ENCODE measurements around the gene GGTLC2. TPM values are rescaled to one million over a fixed set of nuclear protein-coding genes. Genes with fewer than 3 reads are reported as not detected.
"Not testable (repeated sequence)": the region's sequence is repeated elsewhere in the genome, so short reads cannot be mapped to it uniquely, and the experiment has no call there.

Gene GGTLC2
- not detected for polyA plus RNA-seq (2013, experiment 1 of 2; ENCODE audit: insufficient read length)
- polyA plus RNA-seq (2013, experiment 2 of 2; ENCODE audit: insufficient read length) = not detected

DNA sequence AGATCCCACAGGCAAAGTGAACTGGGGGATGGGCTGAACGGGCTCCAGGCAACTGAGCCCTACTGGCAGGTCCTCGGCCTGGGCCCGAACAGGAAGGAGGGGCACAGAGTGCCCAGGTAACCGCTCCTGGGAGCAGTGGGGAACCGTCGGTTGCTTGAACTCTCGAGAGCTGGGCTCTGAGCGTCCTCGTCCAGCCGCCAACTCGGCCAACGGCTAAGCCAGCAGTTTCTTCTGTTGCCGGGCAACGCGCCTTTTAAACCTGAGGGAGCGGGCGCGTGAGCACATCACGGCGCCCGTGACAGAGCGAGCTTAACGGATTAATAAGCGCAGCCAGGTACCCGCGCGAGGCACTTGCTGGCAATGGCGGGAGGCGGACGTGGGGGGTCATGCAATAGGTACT, at the start of gene GGTLC2:
TSS of gene GGTLC2 (plus strand) at position 301 of the 400 bp plus-strand sequence. CDS start 1,732 bp downstream, outside the sequence.
- not testable (repeated sequence) for DNase-seq

DNA sequence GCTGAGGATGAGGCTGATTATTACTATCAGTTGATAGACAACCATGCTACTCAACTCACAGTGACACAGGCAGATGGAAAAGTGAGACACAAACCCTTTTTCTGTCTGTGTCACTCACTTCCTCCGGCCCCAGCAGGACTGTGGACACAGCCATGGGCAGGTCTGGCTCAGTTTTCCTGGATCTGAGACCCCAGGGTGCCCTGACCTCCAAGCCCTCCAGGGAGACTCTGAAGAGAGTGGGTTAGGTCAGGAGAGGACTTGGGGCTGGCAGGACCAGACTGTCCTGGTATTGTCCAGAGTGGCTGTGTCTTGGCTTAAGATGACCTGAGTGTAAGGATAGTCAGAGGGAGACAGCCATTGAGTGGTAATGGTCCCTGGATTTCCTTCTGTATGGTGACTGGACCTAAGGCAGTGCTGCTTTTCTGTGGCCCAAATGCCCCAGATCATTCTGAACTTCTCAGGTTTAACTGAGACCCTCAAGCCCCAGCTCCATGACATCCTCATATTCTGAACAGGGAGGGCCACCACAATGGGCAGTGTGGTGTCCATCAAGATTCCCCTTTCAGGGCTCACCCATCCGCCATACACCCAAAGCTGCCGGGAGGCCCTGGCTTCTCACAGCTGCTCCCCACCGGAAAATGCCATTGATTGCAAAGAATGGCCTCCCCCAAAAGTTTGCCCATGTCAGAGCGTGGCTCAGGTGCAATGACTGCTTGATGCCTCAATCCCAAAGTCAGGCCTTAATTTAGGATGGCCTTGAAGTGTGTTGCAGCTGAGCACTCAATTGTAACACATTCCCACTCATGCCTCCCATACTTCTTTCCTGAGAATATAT, 49.2 kb upstream of the GGTLC2 start:
- DNase-seq = no peak

DNA sequence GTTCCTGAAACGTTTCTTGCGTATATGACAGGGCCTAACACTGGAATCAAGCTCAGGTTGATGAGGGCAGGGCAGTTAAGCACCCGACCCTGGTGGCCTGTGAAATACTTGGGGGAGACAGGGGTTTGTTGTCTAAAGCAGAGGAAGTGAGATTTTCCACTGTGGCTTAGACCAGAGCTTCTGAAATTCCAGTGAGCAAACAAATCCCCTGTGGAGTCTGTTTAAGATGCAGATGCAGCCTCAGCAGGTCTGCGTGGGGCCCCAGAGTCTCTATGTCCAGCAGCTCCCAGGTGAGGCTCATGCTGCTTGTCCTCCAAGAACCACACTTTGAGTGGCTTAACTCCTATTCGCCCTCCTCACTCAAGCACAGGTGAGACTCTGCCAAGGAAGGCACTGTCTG, 46.3 kb upstream of the GGTLC2 start:
- DNase-seq = no peak

DNA sequence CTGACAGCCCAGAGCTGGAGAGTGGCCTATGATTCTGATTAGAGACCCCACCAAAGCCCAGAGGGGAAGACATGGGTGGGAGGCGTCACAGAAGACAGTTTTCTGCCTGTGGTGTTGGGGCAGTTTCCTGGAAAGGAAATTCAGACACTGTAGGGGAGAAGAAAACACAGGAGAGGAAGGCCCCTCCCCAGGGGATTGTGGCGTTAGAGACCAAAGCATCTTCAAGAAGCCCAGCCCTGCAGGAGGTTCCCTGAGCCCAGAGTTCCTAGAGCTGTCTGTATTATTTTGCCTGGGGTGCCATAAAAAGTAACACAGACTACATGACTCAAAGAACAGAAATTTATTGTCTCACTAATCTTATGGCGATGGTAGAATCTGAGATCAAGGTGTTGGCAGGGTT, 45.2 kb upstream of the GGTLC2 start:
- no peak for DNase-seq

DNA sequence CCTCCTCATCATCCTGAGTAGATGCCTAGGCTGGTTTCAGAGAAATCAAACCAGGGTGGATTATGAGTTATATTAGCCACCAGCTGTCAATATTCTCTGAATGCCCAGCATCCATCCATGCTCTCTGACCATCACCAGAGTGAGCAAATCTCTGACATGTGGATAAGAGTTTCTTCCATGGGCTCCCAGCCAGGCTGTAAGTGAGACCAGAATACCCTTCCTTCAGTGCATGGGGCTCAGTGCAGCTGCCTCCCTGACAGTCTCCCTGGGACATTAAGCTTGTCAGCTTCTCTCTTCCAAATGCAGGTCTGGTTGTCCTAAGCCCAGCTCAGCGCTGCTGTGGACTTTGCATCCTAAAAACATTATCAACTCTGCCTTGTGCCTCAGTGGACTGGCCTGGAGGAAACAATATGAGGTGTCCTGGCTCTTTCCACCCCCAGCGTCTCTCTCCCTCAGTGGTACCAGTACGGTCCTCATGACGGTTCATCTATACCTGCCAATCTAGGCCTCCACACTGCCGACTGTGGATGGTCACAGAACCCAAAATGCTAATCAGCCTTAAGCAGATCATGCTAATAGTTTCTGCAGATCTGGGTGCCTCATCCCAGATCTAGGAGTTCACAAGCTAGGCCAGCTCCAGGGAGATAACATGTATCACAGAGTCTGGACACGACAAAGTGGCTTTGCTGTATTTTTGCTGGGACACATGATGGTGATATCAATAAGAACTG, 43.7 kb upstream of the GGTLC2 start:
- no peak for DNase-seq

DNA sequence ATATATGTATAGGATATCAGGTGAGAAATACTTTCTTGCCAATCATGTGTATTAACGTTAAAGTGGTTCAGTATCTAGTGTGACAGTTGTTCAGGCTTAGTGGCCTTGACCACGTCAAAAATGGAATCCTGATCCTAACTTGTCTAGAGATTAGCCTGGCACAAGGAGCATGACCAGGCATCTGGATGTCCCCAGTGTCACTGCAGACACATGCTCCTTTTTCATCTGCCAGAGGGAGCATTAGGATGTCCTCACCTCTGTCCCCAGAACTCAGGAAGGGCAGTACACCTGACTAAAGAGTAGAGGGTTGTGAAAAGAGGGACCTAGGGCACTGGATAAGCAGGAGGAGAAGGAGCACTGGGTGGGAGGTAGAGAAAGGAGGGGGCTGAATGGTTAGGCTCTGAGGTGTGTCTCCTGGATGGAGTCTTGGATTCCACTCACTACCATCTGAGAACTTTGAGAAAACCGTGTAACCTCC, 40.9 kb upstream of the GGTLC2 start:
- no peak for DNase-seq

DNA sequence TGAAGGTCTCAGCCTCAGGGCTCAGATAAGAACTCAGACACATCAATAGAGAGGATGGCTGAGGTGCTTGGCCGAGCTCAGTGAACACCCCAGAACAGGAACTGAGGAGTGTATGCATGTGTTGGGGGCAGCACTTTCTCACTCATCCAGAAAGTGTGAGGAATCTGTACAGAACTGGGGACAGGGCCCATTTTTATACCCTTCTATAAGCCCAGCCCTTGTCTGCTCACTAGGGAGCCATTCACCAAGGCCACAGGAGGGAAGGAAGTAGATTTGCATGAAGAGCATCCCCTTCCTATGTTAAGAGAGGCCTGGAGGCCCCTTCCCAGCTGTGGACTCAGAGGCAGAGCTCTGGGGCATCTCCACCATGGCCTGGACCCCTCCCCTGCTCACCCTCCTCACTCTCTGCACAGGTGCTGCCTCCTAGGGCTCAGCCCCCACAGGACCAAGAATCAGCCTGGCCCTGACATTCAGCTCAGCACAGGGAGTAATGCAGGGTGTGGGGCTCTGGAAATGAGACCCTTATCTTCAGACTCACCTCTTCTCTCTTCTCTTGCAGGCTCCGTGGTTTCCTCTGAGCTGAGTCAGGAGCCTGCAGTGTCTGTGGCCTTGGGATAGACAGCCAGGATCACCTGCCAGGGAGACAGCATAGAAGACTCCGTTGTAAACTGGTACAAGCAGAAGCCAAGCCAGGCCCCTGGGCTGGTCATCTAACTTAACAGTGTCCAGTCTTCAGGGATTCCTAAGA, 39.9 kb upstream of the GGTLC2 start:
- no peak for DNase-seq

DNA sequence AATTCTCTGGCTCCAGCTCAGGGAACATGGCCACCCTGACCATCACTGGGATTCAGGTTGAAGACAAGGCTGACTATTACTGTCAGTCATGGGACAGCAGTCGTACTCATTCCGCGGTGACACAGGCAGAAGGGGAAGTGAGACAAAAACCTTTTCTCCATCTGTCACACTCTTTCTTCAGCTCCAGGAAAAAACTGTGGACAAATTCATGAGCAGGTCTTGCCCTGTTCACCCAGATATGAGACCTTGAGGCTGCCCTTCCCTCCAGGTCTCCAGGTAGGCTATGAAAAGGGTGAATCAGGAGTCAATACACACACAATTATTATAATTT, 39.4 kb upstream of the GGTLC2 start:
- no peak for DNase-seq

DNA sequence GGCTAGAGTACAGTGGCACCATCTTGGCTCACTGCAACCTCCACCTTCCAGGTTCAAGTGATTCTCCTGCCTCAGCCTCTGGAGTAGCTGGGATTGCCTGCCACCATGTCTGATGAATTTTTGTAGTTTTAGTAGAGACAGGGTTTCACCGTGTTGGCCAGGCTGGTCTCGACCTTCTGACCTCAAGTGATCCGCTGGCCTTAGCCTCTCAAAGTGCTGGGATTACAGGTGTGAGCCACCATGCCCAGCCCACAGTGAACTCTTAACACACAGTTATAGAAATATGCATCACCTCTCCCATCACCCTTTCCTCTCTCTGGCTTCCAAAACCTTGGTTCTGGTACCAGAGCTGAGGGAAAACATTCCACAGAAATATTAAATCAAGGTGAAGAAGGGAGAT, 36.4 kb upstream of the GGTLC2 start:
- not testable (repeated sequence) for DNase-seq

DNA sequence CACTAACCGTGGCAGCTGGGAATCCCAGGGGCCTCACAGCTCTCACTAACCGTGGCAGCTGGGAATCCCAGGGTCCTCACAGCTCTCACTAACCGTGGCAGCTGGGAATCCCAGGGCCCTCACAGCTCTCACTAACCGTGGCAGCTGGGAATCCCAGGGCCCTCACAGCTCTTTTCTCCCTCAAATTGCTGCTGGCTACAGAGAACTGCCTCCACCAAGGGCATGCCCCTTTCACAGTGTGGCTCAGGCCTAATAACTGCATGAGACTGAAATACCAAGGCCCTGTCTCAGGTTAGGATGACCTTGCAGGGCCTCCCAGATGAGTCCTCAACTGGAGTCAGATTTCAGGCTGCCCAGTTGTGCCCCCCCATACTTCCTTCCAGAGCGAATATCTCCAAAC, 35.1 kb upstream of the GGTLC2 start:
- no peak for DNase-seq

DNA sequence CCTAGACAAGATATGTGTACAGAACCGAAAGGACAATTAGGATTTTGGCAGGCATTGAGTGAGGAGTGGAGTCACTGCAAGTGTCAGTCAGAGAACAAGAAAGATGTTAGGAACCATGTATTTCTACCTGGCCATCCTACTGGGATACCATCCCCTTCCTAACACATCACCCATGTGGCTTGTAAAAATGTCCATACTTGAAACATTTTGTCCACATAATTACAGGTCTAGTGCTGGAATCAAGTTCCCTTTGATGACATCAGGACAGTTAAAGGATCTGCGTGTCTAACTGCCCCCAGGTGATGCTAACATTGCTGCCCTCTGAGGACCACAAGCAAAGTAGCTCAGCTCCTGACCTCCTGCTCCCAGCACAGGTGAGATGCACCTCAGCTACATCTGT, 31.9 kb upstream of the GGTLC2 start:
- DNase-seq = no peak

DNA sequence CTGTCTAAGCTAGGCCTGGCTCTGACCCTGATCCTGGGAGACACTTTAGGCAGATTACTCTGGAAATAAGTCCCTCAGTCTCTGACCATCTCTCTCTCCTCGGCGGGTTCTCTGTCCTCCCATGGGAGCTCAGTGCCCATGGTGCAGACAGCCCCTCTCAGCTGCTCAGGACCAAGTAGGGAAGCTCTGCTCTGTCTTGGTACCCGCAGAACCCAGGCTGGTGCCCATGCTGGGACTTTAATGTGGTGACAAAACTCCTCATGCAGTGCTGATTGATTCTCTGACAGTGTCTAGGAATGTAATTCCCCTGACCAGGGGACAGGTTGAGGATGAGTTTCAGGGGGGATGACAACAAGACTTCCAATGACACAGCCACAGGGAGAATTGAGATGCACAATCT, 30.3 kb upstream of the GGTLC2 start:
- DNase-seq = no peak

DNA sequence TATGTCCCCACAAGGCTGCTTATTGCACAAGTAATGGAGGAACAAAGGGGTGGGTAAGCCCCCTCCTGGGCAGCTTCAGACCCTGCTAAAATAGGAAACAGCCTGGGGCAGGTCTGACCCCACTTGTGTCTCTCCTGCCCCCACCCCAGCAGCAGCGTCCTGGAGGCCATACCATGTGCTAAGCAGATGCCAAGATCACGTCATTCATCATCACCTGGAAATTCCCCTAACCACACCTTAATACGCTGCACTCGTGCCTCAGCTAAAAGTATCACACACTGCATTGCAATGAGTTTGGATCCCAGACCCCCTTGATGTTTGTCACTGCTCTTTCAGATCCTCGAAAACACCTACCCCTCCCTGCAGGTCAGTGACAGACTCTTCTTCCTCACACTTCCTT, 27.8 kb upstream of the GGTLC2 start:
- no peak for DNase-seq

DNA sequence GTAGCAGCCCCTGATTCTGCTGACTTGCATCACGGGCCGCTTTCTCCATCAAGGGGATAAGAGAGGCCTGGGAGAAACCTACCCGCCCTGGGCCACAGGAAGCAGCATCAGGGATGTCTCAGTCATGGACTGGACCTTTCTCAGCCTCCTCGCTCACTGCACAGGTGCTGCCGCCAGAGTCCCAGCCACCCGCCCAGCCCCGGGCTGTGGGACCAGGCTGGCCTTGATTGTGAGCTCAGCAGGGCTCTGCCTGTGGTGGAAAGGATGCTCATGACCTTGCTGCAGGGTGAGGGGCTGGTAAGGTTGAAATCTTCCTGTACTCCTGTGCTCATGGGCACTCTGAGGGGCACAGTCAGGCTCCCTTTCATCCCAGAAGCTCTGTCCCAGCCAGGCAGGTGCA, 26.0 kb upstream of the GGTLC2 start:
- no peak for DNase-seq

DNA sequence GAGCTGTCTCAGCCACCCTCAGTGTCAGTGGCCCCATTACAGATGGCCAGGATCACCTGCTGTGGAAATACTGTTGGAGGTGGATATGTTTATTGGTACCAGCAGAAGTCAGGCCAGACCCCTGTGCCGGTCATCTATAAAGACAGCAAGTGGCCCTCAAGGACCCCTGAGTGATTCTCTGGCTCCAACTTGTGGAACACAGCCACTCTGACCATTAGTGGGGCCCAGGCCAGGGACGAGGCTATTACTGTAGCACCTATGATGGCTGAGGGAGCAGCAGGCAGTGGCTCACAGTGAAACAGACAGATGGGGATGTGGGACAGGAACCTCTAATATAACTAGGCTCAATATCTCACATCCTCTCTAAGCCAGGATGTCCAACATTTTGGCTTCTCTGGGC, 25.5 kb upstream of the GGTLC2 start:
- no peak for DNase-seq

DNA sequence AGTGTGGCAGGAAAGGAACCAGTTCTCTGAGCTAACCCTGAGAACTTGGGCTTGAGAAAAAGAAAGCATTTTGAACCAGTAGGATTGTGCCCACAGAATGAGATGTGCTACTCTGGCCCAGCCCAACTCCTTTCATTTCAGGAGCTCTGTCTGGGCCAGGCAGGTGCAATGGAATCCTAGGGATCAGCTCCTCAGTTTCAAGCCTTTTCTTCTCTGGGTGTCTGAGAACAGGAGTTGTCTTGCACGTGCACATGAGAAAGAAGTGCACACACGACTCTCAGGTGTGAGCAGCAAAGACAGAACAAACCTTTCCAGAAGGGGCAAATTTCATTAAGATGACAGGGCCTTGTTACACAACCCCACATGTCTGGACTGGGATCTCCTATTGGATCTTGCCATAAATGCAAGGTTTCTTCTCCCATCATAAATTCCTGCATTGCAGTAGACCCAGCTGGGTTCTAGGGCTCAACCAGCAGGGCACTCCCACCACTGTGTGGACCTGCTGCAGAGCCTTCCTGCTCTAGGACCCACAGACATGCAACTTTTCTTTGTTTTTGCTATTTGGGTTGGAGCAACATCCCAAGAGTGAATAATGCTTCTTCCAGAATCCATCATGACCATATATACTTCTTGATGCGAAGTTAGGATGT, 24.5 kb upstream of the GGTLC2 start:
- DNase-seq = no peak

DNA sequence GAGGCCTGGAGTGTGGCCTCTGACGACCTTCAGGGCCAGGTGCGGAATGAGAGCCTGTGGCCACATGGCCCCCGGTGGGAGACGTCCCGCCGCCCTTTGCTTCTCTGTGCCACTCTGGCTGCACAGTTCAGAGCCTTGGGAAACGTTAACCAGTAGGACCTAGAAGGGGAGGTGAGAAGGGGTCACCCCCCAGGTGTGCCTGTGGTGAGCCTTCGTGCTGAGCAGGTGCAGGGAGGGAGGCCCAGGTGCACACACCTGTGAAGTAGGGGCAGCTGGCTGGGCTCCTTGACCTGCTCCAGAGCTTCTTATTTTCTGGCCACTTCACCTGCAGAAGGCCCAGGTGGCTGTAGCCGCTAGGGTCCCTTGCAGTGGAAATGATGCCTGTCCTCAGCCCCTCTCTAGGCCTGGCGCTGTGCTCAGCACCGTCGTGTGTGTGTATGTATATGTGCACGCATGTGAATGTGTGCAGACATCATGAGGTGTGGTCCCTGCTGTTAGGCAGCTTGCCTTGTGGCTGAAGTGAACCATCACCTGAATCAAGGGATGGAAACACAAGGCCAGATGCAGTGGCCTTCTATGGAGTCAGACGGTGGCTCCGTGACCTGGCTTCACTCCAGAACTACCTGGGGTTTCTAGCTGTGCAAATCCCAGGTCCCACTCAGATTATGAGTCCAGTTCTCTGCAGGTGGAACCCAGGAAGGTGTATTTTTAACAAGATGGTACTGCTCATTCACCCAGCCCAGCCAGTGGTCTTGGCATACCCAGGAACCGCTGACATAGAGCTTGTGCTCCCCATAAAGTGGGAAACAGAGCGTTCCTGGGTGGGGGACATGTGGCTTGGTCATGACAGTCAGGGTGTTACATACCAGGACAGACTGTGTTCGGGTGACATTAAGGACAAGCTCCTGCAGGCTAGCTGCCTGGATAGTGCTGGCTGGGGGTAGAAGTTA, 15.6 kb upstream of the GGTLC2 start:
- not testable (repeated sequence) for DNase-seq

DNA sequence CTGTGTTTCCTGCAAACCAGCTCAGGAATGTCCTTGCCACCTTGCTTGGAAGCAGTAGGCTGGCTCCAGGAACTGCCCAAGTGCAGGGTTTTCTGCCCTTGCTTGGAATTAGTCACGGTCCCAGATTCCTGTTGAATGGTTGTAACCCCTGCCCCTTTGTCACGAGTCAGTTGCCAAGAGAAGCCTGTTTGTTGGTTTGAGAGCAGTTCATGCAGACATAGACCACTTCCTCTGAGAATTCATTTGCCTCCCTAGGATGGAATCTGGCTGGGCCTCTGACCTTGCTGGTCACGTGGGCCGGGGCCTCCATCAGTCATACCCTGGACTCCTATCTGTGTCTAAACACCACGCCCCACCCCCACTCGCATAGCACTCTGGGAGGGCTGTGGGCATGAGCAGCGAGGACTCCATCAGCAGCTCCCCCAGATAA, 13.2 kb upstream of the GGTLC2 start:
- DNase-seq = not testable (repeated sequence)

DNA sequence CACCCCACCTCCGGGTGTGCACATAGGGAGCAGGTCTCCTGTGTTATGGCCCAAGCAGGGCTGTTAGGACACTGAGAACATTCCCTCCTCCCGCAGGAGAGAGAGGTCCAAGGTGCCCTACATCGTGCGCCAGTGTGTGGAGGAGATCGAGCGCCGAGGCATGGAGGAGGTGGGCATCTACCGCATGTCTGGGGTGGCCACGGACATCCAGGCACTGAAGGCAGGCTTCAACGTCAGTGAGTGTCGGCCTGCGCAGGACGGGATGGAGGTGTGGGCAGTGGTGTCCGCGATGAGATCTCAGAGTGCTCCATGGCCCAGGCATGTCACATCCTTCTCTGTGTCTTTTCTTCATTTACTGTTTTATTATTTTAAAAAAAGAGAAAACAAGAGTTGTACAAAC, 12.2 kb upstream of the GGTLC2 start:
- not testable (repeated sequence) for DNase-seq

DNA sequence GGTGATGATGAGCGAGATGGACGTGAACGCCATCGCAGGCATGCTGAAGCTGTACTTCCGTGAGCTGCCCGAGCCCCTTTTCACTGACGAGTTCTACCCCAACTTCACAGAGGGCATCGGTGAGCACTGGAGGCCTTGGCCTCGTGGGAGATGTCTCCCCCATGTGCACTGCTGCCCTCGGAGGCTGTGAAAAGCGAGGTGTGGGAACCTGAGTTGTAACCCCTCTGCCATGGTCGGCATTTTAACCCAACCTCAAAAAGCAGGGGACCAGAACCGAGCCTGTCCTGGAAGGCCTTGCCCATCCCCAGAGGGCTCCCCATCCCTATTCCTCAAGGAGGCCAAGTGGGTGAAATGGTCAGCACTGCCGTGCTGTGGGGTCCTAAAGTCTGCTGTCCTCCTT, 10.9 kb upstream of the GGTLC2 start:
- not testable (repeated sequence) for DNase-seq

DNA sequence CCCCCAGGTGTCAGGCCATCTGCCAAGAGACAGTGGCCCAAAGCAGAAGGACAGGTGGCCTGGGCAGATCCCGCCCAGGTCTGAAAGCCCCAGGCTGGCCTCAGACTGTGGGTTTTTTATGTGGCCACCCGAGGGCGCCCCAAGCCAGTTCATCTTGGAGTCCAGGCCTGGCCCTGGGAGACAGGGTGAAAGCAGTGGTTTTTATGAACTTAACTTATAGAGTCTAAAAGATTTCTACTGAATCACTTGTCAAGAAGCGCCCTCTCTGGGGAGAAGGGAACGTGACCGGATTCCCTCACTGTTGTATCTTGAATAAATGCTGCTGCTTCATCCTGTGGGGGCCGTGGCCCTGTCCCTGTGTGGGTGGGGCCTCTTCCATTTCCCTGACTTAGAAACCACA, 8.2 kb upstream of the GGTLC2 start:
- DNase-seq = not testable (repeated sequence)

Data from fibroblast of skin of abdomen (primary cell).